GM18858 (cell line): ENCODE results near the gene SUGT1.
A peak's percentile ranks its signal among the peaks of the same experiment; 100 is the strongest.
"Not testable (repeated sequence)": the region's sequence is repeated elsewhere in the genome, so short reads cannot be mapped to it uniquely, and the experiment has no call there.

Experiments used
- ATAC-seq: cut with Tn5 transposase; IDR thresholded peaks from one replicate; pipeline ENCODE4 v1.9.1; 2021; ENCODE audit not compliant: unreplicated experiment

SUGT1 gene

DNA sequence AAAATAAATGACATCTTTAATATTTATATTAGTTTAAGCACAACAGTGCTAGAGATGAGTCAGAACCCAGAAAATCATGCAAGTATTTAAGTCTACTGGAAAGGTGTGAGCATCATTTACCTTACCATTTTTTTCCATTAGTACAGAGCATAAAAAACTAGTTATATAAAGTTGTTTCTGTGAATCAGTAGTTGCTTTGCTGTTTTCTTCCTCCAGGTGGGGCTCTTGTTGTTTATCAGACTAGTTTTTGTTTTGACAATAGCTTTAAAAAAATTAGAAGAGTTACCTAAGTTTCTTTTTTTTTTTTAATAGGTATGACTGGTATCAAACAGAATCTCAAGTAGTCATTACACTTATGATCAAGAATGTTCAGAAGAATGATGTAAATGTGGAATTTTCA lies 12.7 kb downstream of the SUGT1 start:
- ATAC-seq, result no peak

DNA sequence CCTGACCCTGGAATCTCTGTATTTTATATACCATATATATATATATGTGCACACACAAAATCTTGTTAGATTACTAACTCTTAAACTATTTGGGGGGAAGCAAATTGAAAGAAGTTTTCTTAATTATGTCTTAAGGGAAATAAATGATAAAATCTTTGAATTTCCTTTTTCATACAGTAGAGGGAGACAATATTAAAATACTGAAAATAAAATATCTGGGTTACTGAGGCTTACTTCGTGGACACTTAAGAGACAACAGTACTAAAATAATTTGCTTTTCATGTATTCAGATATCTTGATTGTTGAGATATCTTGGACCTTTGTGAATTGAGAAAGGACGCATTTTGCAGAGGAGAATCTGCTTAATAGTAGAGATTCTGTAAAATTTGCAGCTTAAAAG lies 17.0 kb downstream of the SUGT1 start:
- no peak for ATAC-seq

DNA sequence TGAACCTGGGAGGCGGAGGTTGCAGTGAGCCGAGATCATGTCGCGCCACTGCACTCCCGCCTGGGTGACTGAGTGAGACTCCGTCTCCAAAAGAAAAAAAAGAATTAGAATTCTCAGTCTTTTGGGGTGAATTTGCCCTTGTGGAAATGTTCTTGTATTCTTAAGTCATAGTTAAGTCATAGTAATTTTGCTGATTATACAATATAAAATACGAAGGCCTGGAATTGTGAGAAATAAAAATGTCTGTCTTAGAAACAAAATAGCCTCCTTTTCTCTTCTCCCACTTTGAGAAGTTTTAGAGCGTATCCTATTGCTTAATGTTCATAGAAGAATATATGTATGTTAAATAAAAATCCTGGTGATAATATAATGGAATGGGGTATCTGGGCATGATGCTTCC lies 18.1 kb downstream of the SUGT1 start:
- no peak for ATAC-seq

DNA sequence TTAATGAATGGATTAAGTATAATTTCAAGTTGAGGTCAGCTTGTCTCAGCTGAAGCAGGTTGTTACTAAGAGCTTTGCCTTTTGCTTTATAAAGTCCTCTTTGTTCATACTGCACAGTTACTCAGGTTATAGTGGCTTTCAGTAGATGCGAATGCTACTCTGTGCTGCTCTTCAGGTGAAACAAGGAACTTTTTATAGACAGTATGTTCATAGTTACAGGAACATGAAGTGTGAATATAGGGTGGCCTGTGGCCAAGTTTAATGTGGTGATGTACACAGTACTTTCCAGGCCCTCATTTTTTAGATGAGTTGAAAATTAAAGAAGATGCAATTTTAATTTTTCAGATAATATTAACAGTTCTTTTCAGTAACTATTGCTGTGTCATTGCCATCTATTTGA lies 20.8 kb downstream of the SUGT1 start:
- ATAC-seq, result no peak

DNA sequence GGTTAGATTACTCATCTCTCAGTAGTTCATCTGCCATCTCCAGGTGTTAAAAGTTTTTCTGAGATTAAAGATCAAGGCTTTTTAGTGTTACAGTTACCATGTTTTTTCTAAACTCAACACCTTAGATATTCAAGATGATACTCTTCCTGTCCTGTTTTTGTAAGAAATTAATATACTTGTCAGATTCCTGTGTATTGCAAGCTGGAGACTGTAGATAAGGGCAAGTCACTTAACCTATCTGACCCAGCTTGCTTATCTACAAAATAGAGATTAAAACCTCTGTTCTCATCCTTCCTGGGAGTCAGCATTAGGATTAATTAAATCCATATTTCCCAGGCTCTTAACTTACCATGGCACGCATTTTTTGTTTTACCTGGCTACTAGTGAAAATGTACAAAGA lies 25.2 kb downstream of the SUGT1 start:
- no peak for ATAC-seq

DNA sequence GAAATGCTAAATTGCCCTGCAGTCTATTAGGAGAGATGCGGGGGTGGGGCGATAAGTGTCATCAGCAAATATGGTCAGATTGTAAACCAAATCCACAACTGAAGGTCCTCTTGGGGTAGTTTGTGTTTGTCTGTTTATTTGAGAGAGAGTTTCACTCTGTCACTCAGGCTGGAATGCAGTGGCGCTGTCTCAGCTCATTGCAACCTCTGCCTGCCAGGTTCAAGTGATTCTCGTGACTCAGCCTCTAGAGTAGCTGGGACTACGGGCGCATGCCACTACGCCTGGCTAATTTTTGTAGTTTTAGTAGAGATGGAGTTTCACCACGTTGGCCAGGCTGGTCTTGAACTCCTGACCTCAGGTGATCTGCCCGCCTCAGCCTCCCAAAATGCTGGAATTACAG lies 33.2 kb downstream of the SUGT1 start:
- not testable (repeated sequence) for ATAC-seq

DNA sequence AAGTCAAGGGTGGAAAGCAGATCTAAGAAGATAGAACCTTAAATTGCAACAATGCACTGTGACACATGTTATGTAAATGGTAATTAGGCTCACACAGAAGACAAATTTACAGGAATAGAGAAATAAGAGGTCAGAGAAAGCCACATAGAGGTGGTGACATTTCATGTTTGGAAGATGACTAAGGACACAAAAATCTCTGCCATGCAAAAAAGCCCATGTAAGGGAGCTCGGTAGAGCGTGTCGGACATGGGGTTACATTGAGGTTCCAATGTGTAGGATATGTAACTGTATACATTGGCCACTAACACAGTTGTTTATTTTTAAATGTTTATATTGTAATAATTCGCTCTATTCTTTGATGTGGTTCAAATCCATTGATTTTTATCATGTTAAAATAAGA lies 33.7 kb downstream of the SUGT1 start:
- no peak for ATAC-seq

DNA sequence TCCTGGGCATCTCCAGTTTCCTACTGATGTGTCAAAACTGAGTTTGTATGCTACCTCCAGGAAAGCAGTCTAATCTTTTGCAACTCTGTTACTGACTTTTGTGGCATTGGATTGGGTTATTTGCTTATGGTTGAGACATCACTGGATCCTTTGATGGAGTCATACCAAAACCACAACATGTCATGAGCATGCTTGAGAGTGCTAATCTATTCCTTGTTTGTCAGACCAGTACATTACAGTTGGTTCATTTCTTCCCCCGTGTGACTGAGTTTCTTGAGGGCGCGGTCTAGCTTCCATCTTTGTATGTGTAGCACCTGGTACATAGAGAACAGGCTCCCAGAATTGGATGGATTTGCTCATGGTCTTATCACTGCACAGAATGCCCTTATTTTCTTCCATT lies 43.2 kb downstream of the SUGT1 start:
- ATAC-seq, result peak; percentile 81

DNA sequence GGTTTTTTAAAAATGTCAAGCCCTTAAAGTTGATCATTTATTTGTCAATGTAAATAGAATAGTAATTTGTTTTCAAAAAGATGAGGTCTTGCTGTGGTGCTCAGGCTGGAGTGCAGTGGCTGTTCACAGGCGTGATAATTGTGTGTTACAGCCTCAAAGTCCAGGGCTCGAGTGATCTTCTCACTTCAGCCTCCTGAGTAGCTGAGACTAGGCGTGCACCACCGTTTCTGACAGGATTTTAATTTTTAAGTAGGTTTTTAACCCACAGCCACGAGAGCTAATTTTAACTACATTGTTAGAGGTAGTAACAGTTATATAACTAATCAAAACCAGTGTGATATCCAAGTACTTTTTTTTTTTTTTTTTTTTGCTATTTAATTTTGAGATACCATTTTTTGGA lies 43.9 kb downstream of the SUGT1 start:
- ATAC-seq, result no peak

DNA sequence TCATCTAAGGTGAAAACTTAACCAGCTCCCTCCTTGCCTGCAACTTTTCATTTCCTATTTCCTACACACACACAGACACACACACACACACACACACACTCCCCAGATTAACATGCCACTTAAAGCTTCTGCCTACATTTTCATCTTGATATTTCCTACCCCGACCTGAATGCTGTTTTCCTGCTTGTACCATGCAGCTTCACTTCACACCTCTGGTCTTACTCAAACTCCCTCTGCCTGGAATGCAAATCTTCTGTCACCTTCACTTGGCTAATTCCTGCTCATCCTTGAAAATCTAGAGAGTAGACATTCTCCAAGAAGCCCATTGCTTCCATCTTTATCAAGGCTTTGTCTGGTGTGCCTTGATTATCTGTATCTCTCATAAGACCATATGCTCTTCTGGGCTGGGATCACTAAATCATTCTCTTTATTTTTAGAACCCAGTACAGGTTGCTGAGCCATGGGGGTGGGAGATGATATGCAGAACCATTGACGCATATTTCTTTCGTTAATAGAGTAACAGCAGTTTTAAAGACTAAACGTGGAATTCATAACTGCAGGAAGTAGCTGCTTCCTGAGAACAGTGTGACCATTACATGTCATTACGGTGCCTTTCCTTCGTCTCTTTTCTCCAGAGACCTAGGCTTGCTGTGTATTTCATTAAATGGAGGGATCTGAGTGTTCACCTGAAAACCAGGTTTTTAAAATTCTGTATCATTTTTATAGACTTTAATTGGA lies 49.3 kb downstream of the SUGT1 start:
- no peak for ATAC-seq

DNA sequence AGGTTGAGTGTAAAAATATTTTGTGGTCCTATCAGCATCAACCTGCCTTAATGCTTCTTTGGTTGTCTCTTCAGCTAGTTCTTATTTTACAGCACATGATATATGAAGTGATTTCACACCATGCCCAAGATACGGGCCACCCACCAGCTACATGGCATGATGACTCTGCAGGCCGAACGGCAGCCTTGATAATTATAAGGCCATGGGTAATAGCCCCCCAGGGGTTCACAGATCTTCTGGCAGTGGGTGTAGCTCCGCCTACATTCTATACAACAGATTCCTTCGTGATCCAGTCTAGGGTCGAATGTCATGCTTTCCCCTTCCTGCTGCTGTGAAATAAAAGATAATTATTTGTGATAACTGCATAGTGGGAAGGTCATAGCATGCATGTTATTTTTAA lies 50.8 kb downstream of the SUGT1 start:
- no peak for ATAC-seq

DNA sequence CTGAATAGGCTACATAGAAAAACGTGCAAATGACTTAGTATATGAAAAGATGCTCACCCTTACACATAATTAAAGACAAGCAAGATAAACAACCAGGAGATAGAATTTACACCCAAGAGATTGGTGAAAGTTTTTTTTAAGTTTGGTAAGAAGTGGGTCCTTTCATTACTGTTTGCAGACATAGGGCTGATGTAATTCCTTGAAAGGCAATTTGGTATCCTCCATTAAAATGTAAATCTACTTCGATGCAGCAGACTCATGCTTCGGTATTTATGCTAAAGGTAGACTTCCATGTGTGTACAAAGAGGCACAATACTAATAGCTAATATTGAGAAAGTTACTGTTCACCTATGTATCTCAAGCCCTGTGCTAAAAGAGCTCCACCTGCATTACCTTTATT lies 53.4 kb downstream of the SUGT1 start:
- no peak for ATAC-seq

DNA sequence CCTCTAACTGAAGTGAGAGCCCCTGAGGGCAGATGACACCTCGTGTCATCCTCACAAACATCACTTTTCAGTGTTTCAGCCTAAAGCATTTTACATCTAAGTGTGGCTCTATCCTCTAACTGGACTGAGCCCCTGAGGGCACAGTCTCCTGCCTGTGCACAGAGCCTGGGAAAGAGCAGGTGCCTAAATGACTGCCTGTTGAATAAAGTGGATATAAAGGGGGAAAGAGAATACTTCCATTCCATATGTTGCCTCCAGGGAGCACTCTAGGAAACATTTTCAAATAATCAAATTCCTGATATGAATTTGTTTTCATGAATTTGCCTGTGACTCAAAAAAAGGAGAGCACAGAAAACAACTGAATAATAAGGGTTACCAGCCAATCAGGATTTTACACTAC lies 54.7 kb downstream of the SUGT1 start:
- no peak for ATAC-seq

DNA sequence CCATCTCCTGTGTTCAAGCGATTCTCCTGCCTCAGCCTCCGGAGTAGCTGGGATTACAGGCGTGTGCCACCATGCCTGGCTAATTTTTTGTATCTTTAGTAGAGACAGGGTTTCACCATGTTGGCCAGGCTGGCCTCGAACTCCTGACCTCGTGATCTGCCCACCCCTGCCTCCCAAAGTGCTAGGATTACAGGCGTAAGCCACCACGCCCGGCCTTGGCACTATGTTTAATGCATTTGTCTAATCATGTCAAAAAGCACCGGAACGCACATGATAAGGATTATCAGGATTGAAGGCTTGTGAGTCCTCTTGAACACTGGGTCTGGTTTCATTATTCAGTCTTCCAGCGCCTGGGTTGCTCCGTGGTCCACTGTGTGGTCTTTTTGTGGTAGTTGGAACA lies 55.6 kb downstream of the SUGT1 start:
- not testable (repeated sequence) for ATAC-seq

DNA sequence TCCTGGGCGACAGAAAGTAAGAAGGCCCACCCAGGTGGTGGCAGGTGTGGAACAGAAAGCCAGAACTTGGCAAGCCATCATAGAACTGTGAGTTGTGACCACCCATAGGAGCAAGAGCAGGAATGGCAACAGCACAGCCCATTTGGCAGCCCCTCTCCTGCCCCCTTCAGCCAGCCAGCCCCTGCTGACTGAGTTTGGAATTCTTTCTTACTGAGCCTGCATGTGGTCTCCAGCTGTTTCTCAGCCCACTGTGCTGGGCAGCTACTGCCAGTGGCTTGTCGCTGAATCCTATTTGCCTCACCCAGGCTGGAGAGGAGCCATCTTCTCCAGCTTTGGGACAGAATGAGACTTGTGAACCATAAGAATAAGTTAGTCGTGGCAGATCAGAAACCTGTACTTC lies 58.6 kb downstream of the SUGT1 start:
- no peak for ATAC-seq

DNA sequence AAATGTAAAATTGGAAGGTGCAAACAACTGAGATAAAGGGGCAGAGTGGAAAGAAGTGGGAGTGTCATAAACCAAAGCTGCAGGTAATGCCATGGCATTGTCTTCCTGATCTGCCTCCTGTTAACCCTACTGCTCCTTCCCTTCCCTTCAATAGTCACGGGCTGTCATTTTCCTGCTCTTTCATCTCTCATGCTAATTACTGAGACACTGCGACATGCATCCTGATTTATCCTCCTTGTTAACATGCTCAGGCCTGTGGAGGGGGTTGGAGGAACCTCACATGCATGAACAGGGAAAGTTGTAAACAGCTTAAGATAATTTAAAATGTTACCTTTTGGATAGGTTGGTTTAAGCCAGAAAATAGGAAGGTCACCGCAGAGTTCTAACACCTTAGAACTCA lies 59.7 kb downstream of the SUGT1 start:
- no peak for ATAC-seq

DNA sequence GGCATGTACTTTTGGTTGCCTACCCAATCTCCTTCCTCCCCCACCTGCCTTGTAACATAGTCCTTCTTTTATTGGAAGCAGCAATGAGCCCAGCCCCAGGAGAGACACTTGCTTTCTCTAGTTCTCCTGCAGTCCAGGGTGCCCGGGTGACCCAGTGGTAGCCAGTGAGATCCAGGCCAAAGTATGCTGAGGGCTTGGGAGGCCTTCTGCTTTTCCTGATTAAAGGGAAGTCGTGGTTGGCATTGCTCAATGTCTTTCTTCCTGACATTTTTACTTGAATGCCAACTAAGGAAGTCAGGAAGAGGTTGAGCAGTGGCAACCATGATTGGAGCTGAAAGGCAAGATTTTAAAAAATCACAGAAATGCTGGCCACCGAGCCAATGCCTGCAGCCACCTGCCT lies 61.3 kb downstream of the SUGT1 start:
- ATAC-seq, result no peak

DNA sequence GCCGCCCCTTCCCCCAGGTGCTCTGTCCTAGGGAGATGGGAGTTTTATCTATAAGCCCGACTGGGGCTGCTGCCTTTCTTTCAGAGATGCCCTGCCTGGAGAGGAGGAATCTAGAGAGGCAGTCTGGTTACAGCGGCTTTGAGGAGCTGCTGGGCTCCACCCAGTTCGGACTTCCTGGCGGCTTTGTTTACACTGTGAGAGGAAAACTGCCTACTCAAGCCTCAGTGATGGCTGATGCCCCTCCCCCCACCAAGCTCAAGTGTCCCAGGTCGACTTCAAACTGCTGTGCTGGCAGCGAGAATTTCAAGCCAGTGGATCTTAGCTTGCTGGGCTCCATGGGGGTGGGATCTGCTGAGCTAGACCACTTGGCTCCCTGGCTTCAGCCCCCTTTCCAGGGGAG lies 68.3 kb downstream of the SUGT1 start:
- ATAC-seq, result not testable (repeated sequence)

DNA sequence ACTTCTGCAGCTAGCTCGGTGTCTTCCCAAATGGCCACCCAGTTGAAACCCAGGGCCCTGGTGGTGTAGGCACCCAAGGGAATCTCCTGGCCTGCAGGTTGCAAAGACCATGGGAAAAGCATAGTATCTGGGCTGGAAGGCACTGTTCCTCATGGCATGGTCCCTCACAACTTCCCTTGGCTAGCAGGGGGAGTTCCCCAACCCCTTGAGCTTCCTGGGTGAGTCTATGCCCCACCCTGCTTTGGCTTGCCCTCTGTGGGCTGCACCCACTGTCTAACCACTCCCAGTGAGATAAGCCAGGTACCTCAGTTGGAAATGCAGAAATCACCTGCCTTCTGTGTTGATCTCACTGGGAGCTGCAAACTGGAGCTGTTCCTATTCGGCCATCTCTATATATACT lies 68.7 kb downstream of the SUGT1 start:
- not testable (repeated sequence) for ATAC-seq

DNA sequence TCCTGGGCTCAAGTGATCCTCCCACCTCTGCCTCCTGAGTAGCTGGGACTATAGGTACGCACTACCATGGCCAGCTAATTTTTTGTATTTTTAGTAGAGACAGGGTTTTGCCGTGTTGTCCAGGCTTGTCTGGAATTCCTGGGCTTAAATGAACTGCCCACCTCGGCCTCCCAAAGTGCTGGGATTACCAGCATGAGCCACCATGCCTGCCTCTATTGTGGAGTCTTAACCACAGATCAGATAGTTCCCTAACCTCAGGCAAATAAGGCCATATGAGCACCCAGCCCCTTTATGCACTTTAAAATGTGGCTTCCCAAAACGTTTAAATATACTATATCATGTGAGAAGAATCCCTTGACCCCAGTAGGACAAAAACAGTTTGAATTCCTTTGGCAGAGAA lies 70.5 kb downstream of the SUGT1 start:
- ATAC-seq, result no peak

DNA sequence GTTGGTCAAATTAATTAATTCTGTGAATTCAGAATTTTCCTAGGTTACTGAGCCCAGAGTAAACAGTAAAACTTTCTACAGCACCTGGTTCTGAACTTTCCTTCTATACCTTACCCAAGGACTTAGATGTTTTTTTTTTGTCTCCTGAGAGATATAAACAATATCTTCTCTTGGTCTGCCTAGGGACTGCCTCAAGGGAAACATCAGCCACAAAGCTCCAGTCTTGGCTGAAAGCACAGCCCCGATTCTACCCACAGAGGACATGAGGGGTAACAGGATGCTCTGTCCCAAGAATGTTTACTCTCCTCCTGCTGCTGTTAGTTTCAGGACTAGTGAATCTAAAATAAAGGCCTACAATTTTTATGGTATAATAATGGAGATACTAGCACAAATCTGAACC lies 72.7 kb downstream of the SUGT1 start:
- ATAC-seq, result no peak

DNA sequence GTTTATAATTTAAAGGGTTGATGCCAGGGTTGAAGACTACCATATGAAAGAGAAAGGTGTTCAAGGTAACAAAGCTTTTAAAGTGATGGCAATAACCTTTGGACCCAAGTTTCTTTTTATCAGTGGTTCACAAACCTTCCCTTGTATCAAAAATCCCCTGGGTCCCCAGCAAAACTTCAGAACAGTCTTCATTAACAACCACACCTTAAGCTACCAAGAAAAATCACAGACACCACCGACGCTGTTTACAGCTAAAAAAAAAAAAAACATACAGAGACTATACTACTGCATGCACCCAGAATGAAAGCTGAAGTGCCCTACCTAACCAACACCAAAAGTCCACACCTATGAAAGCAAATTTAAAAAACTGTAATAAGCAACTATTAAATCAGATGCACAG lies 73.6 kb downstream of the SUGT1 start:
- no peak for ATAC-seq

DNA sequence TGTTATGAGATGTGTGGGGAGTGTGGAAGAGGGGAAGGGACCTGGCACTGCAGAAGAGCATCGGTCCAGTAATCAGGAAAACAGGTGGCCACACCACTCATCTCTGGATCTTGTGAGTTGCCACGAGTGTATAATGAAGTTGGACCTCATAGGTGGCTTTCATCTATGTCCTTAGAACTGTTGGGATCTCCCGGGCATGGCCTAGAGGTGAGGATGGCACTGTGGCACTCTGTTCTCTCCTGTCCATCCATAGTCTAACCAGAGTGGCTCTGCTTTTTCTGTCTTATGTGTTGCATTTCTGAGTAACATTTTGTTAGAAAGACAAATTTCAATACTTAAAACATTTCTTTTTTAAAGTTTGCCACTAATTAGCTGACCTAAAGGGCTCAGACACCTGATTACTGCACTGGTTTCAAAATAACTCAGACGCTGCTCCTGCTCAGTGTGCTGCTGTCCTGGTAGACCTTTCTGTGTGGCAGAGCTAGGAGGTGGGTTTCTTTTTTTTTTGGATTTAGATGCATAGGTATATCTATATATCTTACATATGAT lies 81.5 kb downstream of the SUGT1 start:
- ATAC-seq, result no peak
